ENCODE results near the gene FBLL1. TPM values are rescaled to one million over a fixed set of nuclear protein-coding genes. Genes with fewer than 3 reads are reported as not detected.

Gene FBLL1
- total RNA-seq, 4 donors from 2014 or later: 0.83 TPM; not detected in 3

DNA sequence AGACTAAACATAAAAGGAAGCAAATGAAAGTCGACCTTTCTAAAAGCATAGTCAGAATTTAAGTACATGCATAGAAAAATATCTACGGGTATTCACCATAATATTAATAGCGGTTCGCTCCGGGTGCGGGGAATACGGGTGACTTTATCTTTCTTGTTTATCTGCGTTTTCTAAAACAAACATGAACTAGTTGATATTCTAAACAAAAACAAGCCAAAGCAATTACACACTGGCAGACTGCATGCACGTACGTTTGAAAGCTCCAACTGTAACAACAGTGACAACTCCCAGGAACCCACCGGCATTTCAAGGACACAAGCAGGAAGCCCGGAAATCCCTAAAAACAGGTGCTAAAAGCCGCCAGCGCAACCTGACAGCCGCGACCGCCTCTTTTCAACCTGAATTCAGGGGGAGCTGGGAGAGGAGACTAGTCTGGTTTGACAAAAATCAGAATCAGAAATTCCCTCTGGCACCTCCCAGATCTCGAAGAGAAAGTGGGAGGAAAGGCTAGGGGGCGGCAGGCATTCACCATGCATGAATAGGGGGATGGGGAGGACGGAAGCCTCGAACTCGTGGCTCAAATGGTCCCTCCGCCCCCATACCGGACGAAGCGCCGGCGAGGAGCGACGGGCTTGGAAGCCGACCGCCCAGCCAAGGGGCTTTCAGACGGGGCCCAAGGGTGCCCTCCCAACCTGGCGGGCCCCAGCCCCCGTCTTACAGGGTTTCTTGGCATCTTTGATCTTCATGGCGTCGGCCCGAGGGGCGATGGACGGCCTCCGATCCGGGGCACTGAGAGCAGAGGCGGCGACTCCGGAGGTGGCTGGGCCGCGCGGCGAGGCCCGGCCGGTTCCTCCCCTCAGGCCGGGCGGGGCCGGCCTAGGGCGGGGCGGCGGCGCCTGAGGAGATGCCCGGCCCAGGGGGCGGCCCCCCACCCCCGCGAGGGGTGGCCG lies 49.7 kb downstream of the FBLL1 start, which contains the start of gene PANK3:
Gene PANK3, minus strand, starts transcription at position 831 of the 950 bp plus-strand sequence. Its CDS starts 85 bp downstream, at position 746.
- no peak for DNase-seq
- TF ChIP-seq, protein P1, sequence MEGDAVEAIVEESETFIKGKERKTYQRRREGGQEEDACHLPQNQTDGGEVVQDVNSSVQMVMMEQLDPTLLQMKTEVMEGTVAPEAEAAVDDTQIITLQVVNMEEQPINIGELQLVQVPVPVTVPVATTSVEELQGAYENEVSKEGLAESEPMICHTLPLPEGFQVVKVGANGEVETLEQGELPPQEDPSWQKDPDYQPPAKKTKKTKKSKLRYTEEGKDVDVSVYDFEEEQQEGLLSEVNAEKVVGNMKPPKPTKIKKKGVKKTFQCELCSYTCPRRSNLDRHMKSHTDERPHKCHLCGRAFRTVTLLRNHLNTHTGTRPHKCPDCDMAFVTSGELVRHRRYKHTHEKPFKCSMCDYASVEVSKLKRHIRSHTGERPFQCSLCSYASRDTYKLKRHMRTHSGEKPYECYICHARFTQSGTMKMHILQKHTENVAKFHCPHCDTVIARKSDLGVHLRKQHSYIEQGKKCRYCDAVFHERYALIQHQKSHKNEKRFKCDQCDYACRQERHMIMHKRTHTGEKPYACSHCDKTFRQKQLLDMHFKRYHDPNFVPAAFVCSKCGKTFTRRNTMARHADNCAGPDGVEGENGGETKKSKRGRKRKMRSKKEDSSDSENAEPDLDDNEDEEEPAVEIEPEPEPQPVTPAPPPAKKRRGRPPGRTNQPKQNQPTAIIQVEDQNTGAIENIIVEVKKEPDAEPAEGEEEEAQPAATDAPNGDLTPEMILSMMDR (IDR thresholded peaks at IDR 0.05): no peak
- intact Hi-C loops (cut with DNase I; ENCODE audit: low total_unique reads): no loop called here
- Histone ChIP-seq H3K27me3 (no peaks in the 10 kb centered on the region), H3K4me3 (peak within 1 kb of the TSS; percentile 91 to 92), H3K4me1 (peaks cover 0 to 4% of the 10 kb centered on the region in 2 donors), H3K36me3 (no peaks in the 10 kb centered on the region), H3K27ac (peak within 1 kb of the TSS; percentile 97), H3K9me3 (no peaks in the 10 kb centered on the region)

DNA sequence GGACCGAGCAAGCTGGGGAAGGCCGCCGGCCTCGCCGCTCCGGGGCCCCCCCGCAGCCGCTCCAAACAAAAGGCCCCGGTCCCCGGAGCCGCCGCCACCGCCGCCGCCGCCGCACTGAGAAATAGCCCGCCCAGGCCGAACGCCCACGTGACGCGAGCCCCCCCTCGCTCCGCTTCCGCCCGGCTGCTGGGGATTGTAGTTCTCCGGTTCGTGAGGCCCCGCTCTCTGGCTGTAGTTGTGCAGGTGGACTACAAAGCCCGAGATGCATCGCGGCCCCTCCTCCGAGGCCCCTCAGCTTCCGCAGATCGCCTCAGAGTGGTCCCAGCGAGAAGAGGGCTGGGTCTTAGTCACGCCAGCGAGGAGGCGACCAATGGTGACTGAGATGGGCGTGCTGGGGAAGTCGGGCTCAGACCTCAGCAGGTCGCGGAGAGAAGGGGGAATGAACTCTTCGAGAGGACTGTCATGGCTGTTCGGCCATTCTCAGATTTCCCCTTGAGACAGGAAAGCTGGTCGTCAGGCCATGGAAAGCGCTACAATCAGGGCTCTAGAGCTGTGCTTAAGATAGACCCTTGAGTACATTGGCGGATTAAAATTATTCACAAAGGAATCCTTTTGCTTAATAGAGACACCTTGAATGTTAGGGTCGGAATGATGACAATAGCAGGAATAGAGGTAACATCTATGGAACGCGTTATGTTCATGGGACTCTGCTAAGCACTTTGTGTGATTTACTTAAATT lies 50.6 kb downstream of the FBLL1 start:
- intact Hi-C loops (cut with DNase I; ENCODE audit: low total_unique reads): no loop called here

DNA sequence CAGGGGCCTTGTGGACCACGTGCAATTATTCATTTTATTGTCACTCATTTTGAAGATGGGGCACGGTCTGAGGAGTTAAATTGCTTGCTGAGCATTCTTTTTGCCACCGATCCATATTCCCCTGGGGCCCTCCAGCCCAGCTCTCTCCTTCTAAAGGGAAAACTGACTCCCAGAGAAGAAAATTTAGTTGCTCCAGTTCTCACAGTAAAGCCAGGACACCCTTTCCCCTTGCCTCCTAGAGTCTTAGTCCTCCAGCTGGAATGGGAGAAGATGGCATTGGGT lies 51.1 kb downstream of the FBLL1 start:
- DNase-seq: no peak
- TF ChIP-seq, protein P1 (IDR thresholded peaks at IDR 0.05): no peak
- TF ChIP-seq POLR2A (IDR thresholded peaks at IDR 0.05): no peak
- Histone ChIP-seq H3K27me3 (no peaks in the 10 kb centered on the region), H3K36me3 (no peaks in the 10 kb centered on the region), H3K4me1 (peaks cover 0 to 4% of the 10 kb centered on the region in 2 donors), H3K9me3 (no peaks in the 10 kb centered on the region), H3K4me3 (peak overlapping the region; percentile 91 to 92), H3K27ac (peak overlapping the region; percentile 97)
- intact Hi-C loops (cut with DNase I; ENCODE audit: low total_unique reads): no loop called here

More for the DNA sequence above, 50.6 kb downstream of the FBLL1 start:
- H3K27ac ChIP-seq: peak overlapping the region; percentile 97
- TF ChIP-seq, protein P1 (IDR thresholded peaks at IDR 0.05): peak in 1 of 4 experiments; percentile 25
- peak; percentile 82 to 91 for TF ChIP-seq POLR2A (IDR thresholded peaks at IDR 0.05)
- H3K4me3 ChIP-seq: peak overlapping the region; percentile 91 to 92
- no peaks in the 10 kb centered on the region for H3K9me3 ChIP-seq
- no peaks in the 10 kb centered on the region for H3K36me3 ChIP-seq
- DNase-seq: peak; percentile 98
- H3K27me3 ChIP-seq: no peaks in the 10 kb centered on the region
- H3K4me1 ChIP-seq: peaks cover 0 to 4% of the 10 kb centered on the region in 2 donors

Small RNAs within 50 kb of the gene (microRNA-seq; reads per million reads assigned to microRNA genes)
- gene MIR103A1 (ENCODE audit: borderline microRNAs expressed, borderline replicate concordance) (not detected), gene MIR103B1 (ENCODE audit: borderline microRNAs expressed, borderline replicate concordance) (not detected)

Small RNAs within 50 kb of the gene (small RNA-seq; reads per million reads assigned to genes)
- gene MIR103A1: not detected

Other genes starting within 250 kb of the FBLL1 start
- gene WWC1, start 237.7 kb upstream of the FBLL1 start, total RNA-seq: 1 to 10 TPM in 2 of 4 donors, under 1 TPM in 1, not detected in 1; under 0.01 to 8.7 (median 1.9) TPM
- gene RARS1, start 42.8 kb upstream of the FBLL1 start, total RNA-seq: 100 to 1,000 TPM in 2 of 4 donors, 10 to 100 TPM in 2; 80.4 to 253 (median 102) TPM
- 10 to 100 TPM; 15.6 to 92.6 (median 32.2) TPM for gene PANK3, start 50.1 kb downstream of the FBLL1 start, total RNA-seq